ENCODE results near the gene PCCA. TPM values are rescaled to one million over a fixed set of nuclear protein-coding genes. Genes with fewer than 3 reads are reported as not detected.
"Not testable (repeated sequence)": the region's sequence is repeated elsewhere in the genome, so short reads cannot be mapped to it uniquely, and the experiment has no call there.

The PCCA gene
- total and polyA plus RNA-seq, 4 experiments from 2014 or later = 4.4 to 9.7 (median 7.4) TPM

- Histone ChIP-seq H3K9me3 (ENCODE audit: control insufficient read depth in 1 of 2, low read length in 2 of 2) (no peaks in the 10 kb centered on the region), H3K36me3 (ENCODE audit: insufficient read depth, low read length) (no peaks in the 10 kb centered on the region), H3K27me3 (ENCODE audit: insufficient read depth, low read length) (peaks cover 9% of the 10 kb centered on the region), H3K27ac (ENCODE audit: low read depth, low read length) (no peak overlapping the region), H3K4me1 (ENCODE audit: insufficient read depth, low read length) (no peaks in the 10 kb centered on the region), H3K4me3 (ENCODE audit: low read length in 2 of 2) (no peak overlapping the region)
- no peak overlapping the region for H3K27ac Mint-ChIP-seq
- peaks cover 0 to 12% (median 7%) of the 10 kb centered on the region in 8 donors for H3K9me3 Mint-ChIP-seq
- intact Hi-C loops (cut with micrococcal nuclease) = no loop called here
- H3K4me3 Mint-ChIP-seq = no peak overlapping the region
- ChIA-PET CTCF (ENCODE audit: partially characterized antibody) (no interaction called here), POLR2A (ENCODE audit: partially characterized antibody) (no interaction called here)
- peaks cover 0 to 2% (median 0%) of the 10 kb centered on the region in 4 donors for H3K4me1 Mint-ChIP-seq
- no peak for DNase-seq
- H3K36me3 Mint-ChIP-seq = no peaks in the 10 kb centered on the region
- peaks cover 8 to 10% of the 10 kb centered on the region in 2 donors for H3K27me3 Mint-ChIP-seq
These were observed 25.6 kb upstream of the PCCA start for GRCh38 chr13:100063333-100063732.

- no peak overlapping the region for H3K27ac ChIP-seq (ENCODE audit: low read depth, low read length)
- Mint-ChIP-seq H3K9me3 (peaks cover 0 to 6% (median 2%) of the 10 kb centered on the region in 8 donors), H3K4me3 (no peak overlapping the region), H3K36me3 (no peaks in the 10 kb centered on the region), H3K27ac (no peak overlapping the region), H3K27me3 (peaks cover 8 to 10% of the 10 kb centered on the region in 2 donors), H3K4me1 (peaks cover 0 to 2% (median 0%) of the 10 kb centered on the region in 4 donors)
- H3K9me3 ChIP-seq (ENCODE audit: control insufficient read depth in 1 of 2, low read length in 2 of 2) = no peaks in the 10 kb centered on the region
- CTCF ChIA-PET (ENCODE audit: partially characterized antibody) = no interaction called here
- intact Hi-C loops (cut with micrococcal nuclease) = no loop called here
- H3K27me3 ChIP-seq (ENCODE audit: insufficient read depth, low read length) = peaks cover 9% of the 10 kb centered on the region
- no peaks in the 10 kb centered on the region for H3K36me3 ChIP-seq (ENCODE audit: insufficient read depth, low read length)
- no peak for DNase-seq
- no peak overlapping the region for H3K4me3 ChIP-seq (ENCODE audit: low read length in 2 of 2)
- POLR2A ChIA-PET (ENCODE audit: partially characterized antibody) = no interaction called here
- no peaks in the 10 kb centered on the region for H3K4me1 ChIP-seq (ENCODE audit: insufficient read depth, low read length)
These were observed 25.0 kb upstream of the PCCA start for GRCh38 chr13:100063906-100064305.

- CTCF ChIA-PET (ENCODE audit: partially characterized antibody) = no interaction called here
- Mint-ChIP-seq H3K4me3 (no peak overlapping the region), H3K36me3 (no peaks in the 10 kb centered on the region), H3K9me3 (no peaks in the 10 kb centered on the region), H3K4me1 (no peaks in the 10 kb centered on the region), H3K27ac (no peak overlapping the region), H3K27me3 (peaks cover 4 to 10% of the 10 kb centered on the region in 2 donors)
- Histone ChIP-seq H3K4me1 (ENCODE audit: insufficient read depth, low read length) (no peaks in the 10 kb centered on the region), H3K27ac (ENCODE audit: low read depth, low read length) (no peak overlapping the region), H3K36me3 (ENCODE audit: insufficient read depth, low read length) (no peaks in the 10 kb centered on the region), H3K9me3 (ENCODE audit: control insufficient read depth in 1 of 2, low read length in 2 of 2) (no peaks in the 10 kb centered on the region), H3K27me3 (ENCODE audit: insufficient read depth, low read length) (peaks cover 9% of the 10 kb centered on the region), H3K4me3 (ENCODE audit: low read length in 2 of 2) (no peak overlapping the region)
- POLR2A ChIA-PET (ENCODE audit: partially characterized antibody) = interaction anchor here (0.6 kb wide), 1 partner anchor 231 kb away, joined by 4 read pairs; no protein-coding TSS in a partner anchor
- intact Hi-C loops (cut with micrococcal nuclease) = no loop called here
- no peak for DNase-seq
These were observed 20.6 kb upstream of the PCCA start for GRCh38 chr13:100068133-100068931.

- Histone ChIP-seq H3K27ac (ENCODE audit: low read depth, low read length) (no peak overlapping the region), H3K9me3 (ENCODE audit: control insufficient read depth in 1 of 2, low read length in 2 of 2) (no peaks in the 10 kb centered on the region), H3K27me3 (ENCODE audit: insufficient read depth, low read length) (peaks cover 3% of the 10 kb centered on the region), H3K36me3 (ENCODE audit: insufficient read depth, low read length) (no peaks in the 10 kb centered on the region), H3K4me3 (ENCODE audit: low read length in 2 of 2) (no peak overlapping the region), H3K4me1 (ENCODE audit: insufficient read depth, low read length) (no peaks in the 10 kb centered on the region)
- Mint-ChIP-seq H3K27ac (no peak overlapping the region), H3K4me1 (no peaks in the 10 kb centered on the region), H3K36me3 (no peaks in the 10 kb centered on the region), H3K4me3 (no peak overlapping the region), H3K9me3 (no peaks in the 10 kb centered on the region), H3K27me3 (peaks cover 2 to 5% of the 10 kb centered on the region in 2 donors)
- intact Hi-C loops (cut with micrococcal nuclease) = no loop called here
- ChIA-PET CTCF (ENCODE audit: partially characterized antibody) (no interaction called here), POLR2A (ENCODE audit: partially characterized antibody) (no interaction called here)
- no peak for DNase-seq
These were observed 19.6 kb upstream of the PCCA start for GRCh38 chr13:100069278-100069677.

GRCh38 chr13:100075700-100076587, 12.9 kb upstream of the PCCA start:
- Mint-ChIP-seq H3K36me3 (no peaks in the 10 kb centered on the region), H3K27ac (no peak overlapping the region), H3K27me3 (peaks cover 0 to 2% of the 10 kb centered on the region in 2 donors), H3K4me3 (no peak overlapping the region), H3K4me1 (no peaks in the 10 kb centered on the region), H3K9me3 (no peaks in the 10 kb centered on the region)
- POLR2A ChIA-PET (ENCODE audit: partially characterized antibody) = no interaction called here
- Histone ChIP-seq H3K4me3 (ENCODE audit: low read length in 2 of 2) (no peak overlapping the region), H3K36me3 (ENCODE audit: insufficient read depth, low read length) (no peaks in the 10 kb centered on the region), H3K4me1 (ENCODE audit: insufficient read depth, low read length) (no peaks in the 10 kb centered on the region), H3K27ac (ENCODE audit: low read depth, low read length) (no peak overlapping the region), H3K27me3 (ENCODE audit: insufficient read depth, low read length) (no peaks in the 10 kb centered on the region), H3K9me3 (ENCODE audit: control insufficient read depth in 1 of 2, low read length in 2 of 2) (no peaks in the 10 kb centered on the region)
- DNase-seq = no peak
- intact Hi-C loops (cut with micrococcal nuclease) = no loop called here
- CTCF ChIA-PET (ENCODE audit: partially characterized antibody) = interaction anchor here (0.5 kb wide), 1 partner anchor 63 kb away, joined by 4 read pairs; no protein-coding TSS in a partner anchor

GRCh38 chr13:100079003-100079402, 9.9 kb upstream of the PCCA start:
- H3K9me3 Mint-ChIP-seq; CTCF ChIA-PET (ENCODE audit: partially characterized antibody); H3K4me1 ChIP-seq (ENCODE audit: insufficient read depth, low read length); H3K27ac ChIP-seq (ENCODE audit: low read depth, low read length); intact Hi-C loops (cut with micrococcal nuclease); POLR2A ChIA-PET (ENCODE audit: partially characterized antibody); H3K9me3 ChIP-seq (ENCODE audit: control insufficient read depth in 1 of 2, low read length in 2 of 2); H3K27ac Mint-ChIP-seq; DNase-seq; H3K36me3 Mint-ChIP-seq; H3K27me3 ChIP-seq (ENCODE audit: insufficient read depth, low read length); H3K36me3 ChIP-seq (ENCODE audit: insufficient read depth, low read length); H3K4me3 Mint-ChIP-seq; H3K27me3 Mint-ChIP-seq; H3K4me3 ChIP-seq (ENCODE audit: low read length in 2 of 2); H3K4me1 Mint-ChIP-seq: not testable (repeated sequence)

- H3K36me3 ChIP-seq (ENCODE audit: insufficient read depth, low read length); intact Hi-C loops (cut with micrococcal nuclease); H3K9me3 Mint-ChIP-seq; H3K36me3 Mint-ChIP-seq; POLR2A ChIA-PET (ENCODE audit: partially characterized antibody); H3K4me3 ChIP-seq (ENCODE audit: low read length in 2 of 2); H3K27me3 ChIP-seq (ENCODE audit: insufficient read depth, low read length); H3K27me3 Mint-ChIP-seq; H3K27ac Mint-ChIP-seq; H3K4me1 Mint-ChIP-seq; H3K9me3 ChIP-seq (ENCODE audit: control insufficient read depth in 1 of 2, low read length in 2 of 2); H3K4me3 Mint-ChIP-seq; H3K27ac ChIP-seq (ENCODE audit: low read depth, low read length); H3K4me1 ChIP-seq (ENCODE audit: insufficient read depth, low read length); DNase-seq; CTCF ChIA-PET (ENCODE audit: partially characterized antibody): not testable (repeated sequence)
These were observed 5.5 kb upstream of the PCCA start for GRCh38 chr13:100083401-100083800.
